Activated CD4-positive, alpha-beta T cell treated with anti-CD3 and anti-CD28 coated beads, Interleukin-2, Interleukin-4, amounts not matched to agents 100 ng/mL and 50 ng/mL, durations not matched to agents 16 hours and 8 hours (primary cell): ENCODE data around the gene STX18.

Experiments
- DNase-seq: peaks from one replicate; pipeline ENCODE4 v3.0.0-alpha.2; 2020; ENCODE audit warnings: low spot score

The STX18 gene

DNA sequence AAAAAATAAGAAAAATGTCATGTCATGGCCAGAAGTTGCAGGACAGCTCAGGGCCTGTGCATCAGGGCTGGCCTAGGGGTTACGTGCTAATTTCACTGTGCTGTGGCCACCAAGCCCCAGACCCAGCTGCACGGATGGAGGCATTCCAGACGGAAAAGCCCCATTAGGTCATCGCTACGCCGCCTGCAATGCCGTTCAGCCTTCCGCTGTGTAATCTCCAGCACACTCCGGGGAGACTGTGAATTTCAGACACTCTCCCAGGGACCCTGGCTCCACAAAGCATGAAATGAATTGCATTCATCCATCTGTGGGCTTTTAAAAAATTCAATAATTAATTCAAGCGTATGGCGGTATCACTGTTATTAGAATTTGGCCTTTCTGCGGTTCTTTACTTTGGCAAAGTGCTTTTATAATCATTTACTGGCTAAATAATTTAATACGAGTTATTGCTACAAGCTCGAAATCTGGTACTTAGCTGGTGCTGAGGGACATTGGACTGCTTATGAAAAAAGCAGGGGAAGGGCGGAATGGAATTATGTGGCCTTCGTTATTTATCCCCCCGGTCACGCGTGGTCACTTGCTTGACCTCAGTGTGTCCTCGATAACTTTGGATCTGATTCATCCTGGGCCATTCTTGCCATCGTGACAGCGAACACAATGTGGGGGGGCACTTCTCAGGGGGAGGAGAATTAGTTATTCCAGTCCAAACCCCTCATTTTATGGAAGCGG lies 164.0 kb downstream of the STX18 start:
- no peak for DNase-seq

GRCh38 chr4:4377191-4377590 lies 164.7 kb downstream of the STX18 start:
- no peak for DNase-seq

DNA sequence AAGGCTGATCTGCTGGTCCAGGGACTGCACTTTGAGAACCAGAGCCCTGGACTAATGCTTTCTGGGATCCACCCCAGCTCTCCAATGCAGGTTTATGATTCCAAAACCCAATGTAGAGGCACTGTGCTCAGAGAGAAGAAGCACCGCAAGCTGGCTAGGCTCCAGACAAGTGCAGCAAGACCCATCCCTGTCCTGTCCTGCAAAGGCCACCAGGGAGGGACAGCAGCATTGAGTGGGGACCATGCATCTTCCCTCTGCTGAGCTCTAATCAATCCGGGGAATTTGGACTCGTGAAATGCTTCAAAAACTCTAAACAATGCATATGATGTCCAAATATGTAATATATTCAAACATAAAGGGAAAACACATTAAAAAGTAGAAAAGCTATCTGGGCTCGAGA lies 165.8 kb downstream of the STX18 start:
- DNase-seq = no peak

GRCh38 chr4:4374388-4375098 lies 167.3 kb downstream of the STX18 start:
- DNase-seq = no peak
